Hepatocyte (in vitro differentiated cells): ENCODE data around the gene RREB1. TPM values are rescaled to one million over a fixed set of nuclear protein-coding genes. Genes with fewer than 3 reads are reported as not detected.

Experiments used
- DNase-seq: peaks from one replicate; pipeline ENCODE4 v3.0.0-alpha.2; 2016; ENCODE audit warnings: low spot score
- H2AFZ ChIP-seq: fragments of 200-600 bp; sonication (generic); 2 replicates; pipeline ENCODE4 v1.6.0; 2016; ENCODE audit warnings: antibody characterized with exemption, mild to moderate bottlenecking
- H3K27ac ChIP-seq: fragments of 200-600 bp; sonication (generic); 2 replicates; pipeline ENCODE4 v1.5.1; 2016; ENCODE audit warnings: mild to moderate bottlenecking
- H3K27me3 ChIP-seq: fragments of 200-600 bp; sonication (generic); 2 replicates; pipeline ENCODE4 v1.6.1; 2016
- H3K36me3 ChIP-seq: fragments of 200-600 bp; sonication (generic); replicated peaks from 2 replicates; pipeline ENCODE4 v1.5.1; 2016; ENCODE audit warnings: low read depth; ENCODE audit not compliant: insufficient read depth
- H3K4me1 ChIP-seq: fragments of 200-600 bp; sonication (generic); 2 replicates; pipeline ENCODE4 v1.5.1; 2016; ENCODE audit warnings: mild to moderate bottlenecking, moderate library complexity; ENCODE audit not compliant: insufficient read depth
- H3K4me2 ChIP-seq: fragments of 200-600 bp; sonication (generic); 2 replicates; pipeline ENCODE4 v1.6.0; 2016
- H3K4me3 ChIP-seq: fragments of 200-600 bp; sonication (generic); 2 replicates; pipeline ENCODE4 v1.5.1; 2016; ENCODE audit warnings: mild to moderate bottlenecking
- H3K79me2 ChIP-seq: fragments of 200-600 bp; sonication (generic); 2 replicates; pipeline ENCODE4 v1.6.0; 2017; ENCODE audit warnings: mild to moderate bottlenecking
- H3K9me2 ChIP-seq: fragments of 200-600 bp; sonication (generic); replicated peaks from 2 replicates; pipeline ENCODE4 v1.6.0; 2017; ENCODE audit warnings: mild to moderate bottlenecking; ENCODE audit not compliant: insufficient read depth
- H3K9me3 ChIP-seq: fragments of 200-600 bp; sonication (generic); 2 replicates; pipeline ENCODE4 v1.5.1; 2016; ENCODE audit warnings: low read depth, mild to moderate bottlenecking
- H4K20me1 ChIP-seq: fragments of 200-600 bp; sonication (generic); 2 replicates; pipeline ENCODE4 v1.6.0; 2016; ENCODE audit warnings: mild to moderate bottlenecking; ENCODE audit not compliant: insufficient read depth, poor library complexity, severe bottlenecking
- CTCF ChIP-seq: fragments of 200-600 bp; sonication (generic); IDR thresholded peaks from 2 replicates; pipeline ENCODE4 v1.5.1; 2016; ENCODE audit warnings: antibody characterized with exemption, mild to moderate bottlenecking; ENCODE audit not compliant: poor library complexity
- EZH2 ChIP-seq: fragments of 200-600 bp; sonication (generic); IDR thresholded peaks from 2 replicates; pipeline ENCODE4 v1.6.1; 2016; ENCODE audit warnings: antibody characterized with exemption, mild to moderate bottlenecking, borderline replicate concordance
- EZH2phosphoT487 ChIP-seq: fragments of 200-600 bp; sonication (generic); IDR thresholded peaks from one replicate; pipeline ENCODE4 v1.6.1; 2018; ENCODE audit warnings: antibody characterized with exemption, mild to moderate bottlenecking, low read depth, moderate library complexity; ENCODE audit not compliant: unreplicated experiment, severe bottlenecking
- WGBS: methylation state at CpG from one replicate; pipeline ENCODE4 v1.1.6; 2016; ENCODE audit warnings: low lambda C conversion rate; ENCODE audit errors: missing lambda C conversion rate; 5-methylcytosine and 5-hydroxymethylcytosine counted together
- polyA plus RNA-seq: library from polyadenylated mRNA; unstranded; fragments of >200 nt; fragmentation: Nextera tagmentation; extraction: Ambion mirVana; gene quantifications from 2 replicates; pipeline ENCODE4 v1.2.1, GENCODE V29; 2016
- total RNA-seq: library from RNA; depleted of rRNA; stranded (reverse); fragments of >200 nt; gene quantifications from 2 replicates; pipeline ENCODE4 v1.2.3, GENCODE V29; 2014

The RREB1 gene
- total and polyA plus RNA-seq, 2 experiments from 2014 or later, result 15.2 to 28.7 TPM

GRCh38 chr6:7230956-7231713, 123.4 kb downstream of the RREB1 start:
- Histone ChIP-seq H3K79me2 (peaks cover 37% of the 10 kb centered on the region), H3K4me3 (no peak overlapping the region), H3K27me3 (no peaks in the 10 kb centered on the region), H3K9me3 (no peaks in the 10 kb centered on the region), H3K4me1 (peaks cover 7% of the 10 kb centered on the region), H4K20me1 (peaks cover 3% of the 10 kb centered on the region), H3K9me2 (no peaks in the 10 kb centered on the region), H3K4me2 (no peak overlapping the region), H2AFZ (no peak overlapping the region), H3K36me3 (no peaks in the 10 kb centered on the region), H3K27ac (no peak overlapping the region)
- DNase-seq, result no peak
- TF ChIP-seq EZH2 (no peak), EZH2phosphoT487 (no peak), CTCF (no peak)
- 98% methylated on average over 32 of the region's 37 CpGs for WGBS

- Histone ChIP-seq H3K9me2 (no peaks in the 10 kb centered on the region), H3K36me3 (no peaks in the 10 kb centered on the region), H3K4me1 (peaks cover 8% of the 10 kb centered on the region), H3K4me2 (no peak overlapping the region), H3K9me3 (no peaks in the 10 kb centered on the region), H2AFZ (no peak overlapping the region), H3K27ac (no peak overlapping the region), H3K27me3 (no peaks in the 10 kb centered on the region), H3K79me2 (peaks cover 47% of the 10 kb centered on the region), H3K4me3 (no peak overlapping the region), H4K20me1 (peaks cover 7% of the 10 kb centered on the region)
- TF ChIP-seq EZH2 (no peak), EZH2phosphoT487 (no peak), CTCF (no peak)
- WGBS, result 83% methylated on average over 2 of the region's 2 CpGs
- DNase-seq, result no peak
These were observed 124.6 kb downstream of the RREB1 start for GRCh38 chr6:7232351-7232750.

DNA sequence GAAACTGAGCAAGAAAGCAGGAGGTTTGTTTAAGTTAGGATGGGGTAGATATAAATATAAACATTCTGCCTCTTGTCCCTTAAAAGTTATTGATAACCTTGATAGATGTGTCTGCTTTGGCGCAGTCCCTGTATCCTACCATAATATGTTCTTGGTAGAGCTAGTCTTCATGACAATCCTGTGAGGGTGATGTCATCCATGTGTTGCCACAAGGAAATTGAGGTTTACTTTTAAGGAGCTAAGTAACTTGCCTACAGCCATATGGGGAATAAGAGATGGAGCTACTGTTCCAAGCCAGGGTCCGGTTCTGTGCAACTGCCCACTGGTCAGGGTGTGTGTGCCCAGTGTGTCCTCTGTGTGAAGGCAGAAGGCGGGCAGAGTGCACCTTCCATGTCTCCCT, 126.8 kb downstream of the RREB1 start:
- 95% methylated on average over 3 of the region's 3 CpGs for WGBS
- Histone ChIP-seq H3K4me2 (no peak overlapping the region), H3K9me3 (no peaks in the 10 kb centered on the region), H2AFZ (no peak overlapping the region), H4K20me1 (peaks cover 7% of the 10 kb centered on the region), H3K27ac (no peak overlapping the region), H3K79me2 (peaks cover 60% of the 10 kb centered on the region), H3K4me1 (peaks cover 11% of the 10 kb centered on the region), H3K9me2 (no peaks in the 10 kb centered on the region), H3K4me3 (no peak overlapping the region), H3K27me3 (no peaks in the 10 kb centered on the region), H3K36me3 (no peaks in the 10 kb centered on the region)
- DNase-seq, result no peak
- TF ChIP-seq EZH2phosphoT487 (no peak), CTCF (no peak), EZH2 (no peak)
